ENCODE measurements around the gene HYI.

The HYI gene

GRCh38 chr1:43435146-43436145 lies 18.3 kb downstream of the HYI start:
- DNase-seq (ENCODE audit: insufficient read length, low spot score) (no peak), FAIRE-seq (no peak)
- no peak for TF ChIP-seq POLR2A (IDR thresholded peaks at IDR 0.05; ENCODE audit: low read depth, low read length)

DNA sequence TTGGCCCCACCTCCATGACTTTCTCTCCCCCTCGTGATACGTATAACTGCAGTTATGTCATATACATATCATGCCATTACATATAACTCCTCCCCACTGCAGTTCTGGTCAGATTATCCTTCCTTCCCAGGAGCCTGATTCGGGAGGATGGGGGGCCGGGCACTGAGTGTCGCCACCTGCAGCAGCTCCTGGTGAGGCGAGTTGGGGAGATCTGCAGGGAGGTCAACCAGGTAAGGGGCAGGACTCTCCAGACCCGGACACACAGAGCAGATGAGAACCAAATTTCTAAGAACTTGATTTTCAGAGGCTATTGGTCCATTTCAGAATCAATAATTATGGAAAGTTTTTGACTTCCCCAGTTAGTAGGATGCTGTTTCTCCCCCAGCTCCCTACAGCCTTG lies 19.5 kb downstream of the HYI start:
- no peak for DNase-seq (ENCODE audit: insufficient read length, low spot score)
- no peak for TF ChIP-seq POLR2A (IDR thresholded peaks at IDR 0.05; ENCODE audit: low read depth, low read length)
- no peak for FAIRE-seq

DNA sequence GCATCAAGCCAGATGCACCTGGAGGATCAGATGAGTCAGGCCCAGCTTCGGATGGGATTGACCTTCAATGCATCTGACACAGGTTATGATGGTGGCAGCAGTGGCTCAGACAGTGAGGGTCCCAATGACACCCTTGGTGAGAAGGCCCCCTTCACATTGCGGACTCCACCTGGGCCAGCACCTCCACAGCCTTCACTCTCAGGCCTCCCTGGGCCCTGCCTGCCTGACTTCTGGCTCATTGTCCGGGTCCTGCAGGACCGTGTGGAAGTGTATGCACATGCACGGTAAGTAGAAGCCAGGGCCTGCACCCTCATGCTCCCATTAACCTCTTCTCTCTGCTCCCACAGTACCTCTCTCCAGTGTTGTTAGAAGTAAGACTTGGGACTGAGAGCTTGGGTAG lies 20.8 kb downstream of the HYI start:
- FAIRE-seq = no peak

GRCh38 chr1:43432171-43432860 lies 21.4 kb downstream of the HYI start:
- no peak for DNase-seq (ENCODE audit: insufficient read length, low spot score)
- TF ChIP-seq POLR2A (IDR thresholded peaks at IDR 0.05; ENCODE audit: low read depth, low read length) = no peak
- FAIRE-seq = no peak

More for the DNA sequence above, 20.8 kb downstream of the HYI start:
- TF ChIP-seq POLR2A (IDR thresholded peaks at IDR 0.05; ENCODE audit: low read depth, low read length) = no peak
- DNase-seq (ENCODE audit: insufficient read length, low spot score) = no peak

GRCh38 chr1:43431676-43432075 lies 22.1 kb downstream of the HYI start:
- no peak for DNase-seq (ENCODE audit: insufficient read length, low spot score)
- FAIRE-seq = no peak
- no peak for TF ChIP-seq POLR2A (IDR thresholded peaks at IDR 0.05; ENCODE audit: low read depth, low read length)

- no peak for FAIRE-seq
- DNase-seq (ENCODE audit: insufficient read length, low spot score) = no peak
- no peak for TF ChIP-seq POLR2A (IDR thresholded peaks at IDR 0.05; ENCODE audit: low read depth, low read length)
Observed at GRCh38 chr1:43430831-43431230, 22.9 kb downstream of the HYI start.

DNA sequence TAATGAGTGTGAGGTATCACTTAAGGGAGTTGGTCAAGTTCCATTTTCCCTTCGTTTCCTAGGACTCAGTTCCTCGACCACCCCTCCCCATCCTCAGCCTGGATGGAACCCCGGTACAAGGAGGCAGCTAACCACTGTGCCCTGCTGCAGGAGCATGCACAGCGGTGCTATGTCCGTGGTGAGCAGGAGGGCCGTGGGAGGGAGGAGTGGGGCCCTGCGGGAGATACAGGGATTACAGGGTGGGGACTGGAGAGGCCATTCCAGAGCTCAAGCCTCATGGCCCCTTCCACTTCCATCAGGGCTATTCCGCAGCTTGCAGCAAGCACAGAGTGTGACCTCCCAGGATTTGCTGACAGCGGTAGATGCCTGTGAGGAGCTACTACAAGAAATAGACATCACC lies 25.8 kb downstream of the HYI start:
- DNase-seq (ENCODE audit: insufficient read length, low spot score) = no peak
- no peak for TF ChIP-seq POLR2A (IDR thresholded peaks at IDR 0.05; ENCODE audit: low read depth, low read length)
- no peak for FAIRE-seq

- DNase-seq (ENCODE audit: insufficient read length, low spot score) (no peak), FAIRE-seq (no peak)
Observed at GRCh38 chr1:43427524-43427923, 26.2 kb downstream of the HYI start.

DNA sequence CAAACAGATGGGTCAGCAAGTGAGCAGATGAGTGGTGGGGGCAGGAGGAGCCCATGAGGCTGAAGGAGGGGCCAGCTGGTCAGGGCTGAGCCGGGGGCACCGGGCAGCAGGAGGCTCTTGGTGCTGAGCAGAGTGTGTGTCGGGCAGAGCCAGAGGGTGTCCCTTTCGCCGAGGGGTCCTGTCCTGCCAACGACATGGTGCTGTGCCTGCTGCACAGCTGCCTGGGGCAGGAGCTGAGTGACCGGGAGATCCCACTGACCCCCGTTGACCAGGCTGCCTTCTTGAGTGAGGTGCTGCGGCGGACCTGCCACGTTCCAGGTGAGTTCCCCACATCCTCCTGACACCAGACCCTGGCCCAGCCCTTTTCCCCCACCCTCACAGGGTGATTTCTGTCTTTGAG lies 27.5 kb downstream of the HYI start:
- FAIRE-seq = no peak
- no peak for DNase-seq (ENCODE audit: insufficient read length, low spot score)
- TF ChIP-seq POLR2A (IDR thresholded peaks at IDR 0.05; ENCODE audit: low read depth, low read length) = no peak

More at GRCh38 chr1:43427524-43427923, 26.2 kb downstream of the HYI start:
- no peak for TF ChIP-seq POLR2A (IDR thresholded peaks at IDR 0.05; ENCODE audit: low read depth, low read length)

- FAIRE-seq (no peak), DNase-seq (ENCODE audit: insufficient read length, low spot score) (peak; percentile 37)
- no peak for TF ChIP-seq POLR2A (IDR thresholded peaks at IDR 0.05; ENCODE audit: low read depth, low read length)
Observed at GRCh38 chr1:43425045-43425444, 28.7 kb downstream of the HYI start.

GRCh38 chr1:43423672-43424550 lies 29.8 kb downstream of the HYI start:
- FAIRE-seq (no peak), DNase-seq (ENCODE audit: insufficient read length, low spot score) (no peak)
- TF ChIP-seq POLR2A (IDR thresholded peaks at IDR 0.05; ENCODE audit: low read depth, low read length) = no peak

- TF ChIP-seq POLR2A (IDR thresholded peaks at IDR 0.05; ENCODE audit: low read depth, low read length) = no peak
- DNase-seq (ENCODE audit: insufficient read length, low spot score) = no peak
- FAIRE-seq = no peak
Observed at GRCh38 chr1:43422995-43423671, 30.6 kb downstream of the HYI start.

Data from H54 (cell line).